Astrocyte of the spinal cord (primary cell): ENCODE results near the gene AQP12A.
"Not testable (repeated sequence)": the region's sequence is repeated elsewhere in the genome, so short reads cannot be mapped to it uniquely, and the experiment has no call there.

ENCODE experiments used
- DNase-seq: peaks from one replicate; pipeline ENCODE4 v3.0.0; 2011; ENCODE audit warnings: low read depth, low spot score
- H3K4me3 ChIP-seq: 2 replicates; pipeline ENCODE4 v1.5.1; 2011; ENCODE audit warnings: low read depth, mild to moderate bottlenecking, low read length, moderate library complexity
- in situ Hi-C: cut with HindIII; loops from 2 replicates; pipeline ENCODE4 v1.10.0; 2017; ENCODE audit warnings: low sequenced_read_pairs
- TF ChIP-seq, protein P1 (sequence below): IDR thresholded peaks from 2 replicates; pipeline ENCODE4 v1.5.1; 2012; ENCODE audit warnings: low read depth, mild to moderate bottlenecking, low read length, inconsistent platforms

Gene AQP12A, protein sequence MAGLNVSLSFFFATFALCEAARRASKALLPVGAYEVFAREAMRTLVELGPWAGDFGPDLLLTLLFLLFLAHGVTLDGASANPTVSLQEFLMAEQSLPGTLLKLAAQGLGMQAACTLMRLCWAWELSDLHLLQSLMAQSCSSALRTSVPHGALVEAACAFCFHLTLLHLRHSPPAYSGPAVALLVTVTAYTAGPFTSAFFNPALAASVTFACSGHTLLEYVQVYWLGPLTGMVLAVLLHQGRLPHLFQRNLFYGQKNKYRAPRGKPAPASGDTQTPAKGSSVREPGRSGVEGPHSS

DNA sequence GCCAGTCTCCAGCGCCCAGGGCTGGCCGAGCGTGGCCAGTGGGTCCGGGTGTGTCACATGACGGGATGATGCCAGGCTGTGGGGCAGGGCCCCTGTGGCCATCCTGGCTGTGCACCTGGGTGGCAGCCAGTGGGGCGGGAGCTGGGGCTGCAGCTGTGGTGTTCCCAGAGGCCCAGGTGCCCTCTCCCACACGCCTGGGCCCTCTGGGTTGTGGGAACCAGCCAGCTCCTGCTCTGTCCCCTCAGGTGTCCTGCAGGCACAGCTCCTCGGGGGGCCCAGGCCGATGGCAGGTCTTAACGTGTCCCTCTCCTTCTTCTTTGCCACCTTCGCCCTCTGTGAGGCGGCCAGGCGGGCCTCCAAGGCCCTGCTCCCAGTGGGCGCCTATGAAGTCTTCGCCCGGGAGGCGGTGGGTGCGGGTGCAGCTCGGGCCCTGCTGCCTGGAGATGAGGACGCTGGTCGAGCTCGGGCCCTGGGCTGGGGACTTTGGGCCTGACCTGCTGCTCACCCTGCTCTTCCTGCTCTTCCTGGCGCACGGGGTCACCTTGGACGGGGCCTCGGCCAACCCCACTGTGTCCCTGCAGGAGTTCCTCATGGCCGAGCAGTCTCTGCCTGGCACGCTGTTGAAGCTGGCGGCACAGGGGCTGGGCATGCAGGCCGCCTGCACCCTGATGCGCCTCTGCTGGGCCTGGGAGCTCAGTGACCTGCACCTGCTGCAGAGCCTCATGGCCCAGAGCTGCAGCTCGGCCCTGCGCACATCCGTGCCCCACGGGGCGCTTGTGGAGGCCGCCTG is at the start of gene AQP12A:
Gene AQP12A (plus strand): TSS at position 236 of the 790 bp plus-strand sequence. CDS start 48 bp downstream, at position 284.
- in situ Hi-C loops, DNase-seq, H3K4me3 ChIP-seq: not testable (repeated sequence)

GRCh38 chr2:240642061-240642805 is 49.4 kb upstream of the AQP12A start:
- DNase-seq, result no peak
- no peak overlapping the region for H3K4me3 ChIP-seq
- in situ Hi-C loops, result no loop called here
- TF ChIP-seq, protein P1, sequence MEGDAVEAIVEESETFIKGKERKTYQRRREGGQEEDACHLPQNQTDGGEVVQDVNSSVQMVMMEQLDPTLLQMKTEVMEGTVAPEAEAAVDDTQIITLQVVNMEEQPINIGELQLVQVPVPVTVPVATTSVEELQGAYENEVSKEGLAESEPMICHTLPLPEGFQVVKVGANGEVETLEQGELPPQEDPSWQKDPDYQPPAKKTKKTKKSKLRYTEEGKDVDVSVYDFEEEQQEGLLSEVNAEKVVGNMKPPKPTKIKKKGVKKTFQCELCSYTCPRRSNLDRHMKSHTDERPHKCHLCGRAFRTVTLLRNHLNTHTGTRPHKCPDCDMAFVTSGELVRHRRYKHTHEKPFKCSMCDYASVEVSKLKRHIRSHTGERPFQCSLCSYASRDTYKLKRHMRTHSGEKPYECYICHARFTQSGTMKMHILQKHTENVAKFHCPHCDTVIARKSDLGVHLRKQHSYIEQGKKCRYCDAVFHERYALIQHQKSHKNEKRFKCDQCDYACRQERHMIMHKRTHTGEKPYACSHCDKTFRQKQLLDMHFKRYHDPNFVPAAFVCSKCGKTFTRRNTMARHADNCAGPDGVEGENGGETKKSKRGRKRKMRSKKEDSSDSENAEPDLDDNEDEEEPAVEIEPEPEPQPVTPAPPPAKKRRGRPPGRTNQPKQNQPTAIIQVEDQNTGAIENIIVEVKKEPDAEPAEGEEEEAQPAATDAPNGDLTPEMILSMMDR, result no peak

GRCh38 chr2:240642806-240643092 is 48.9 kb upstream of the AQP12A start:
- in situ Hi-C loops, result no loop called here
- DNase-seq, result no peak
- TF ChIP-seq, protein P1, result no peak
- no peak overlapping the region for H3K4me3 ChIP-seq

GRCh38 chr2:240643093-240643810 is 48.4 kb upstream of the AQP12A start:
- TF ChIP-seq, protein P1, result no peak
- no peak for DNase-seq
- in situ Hi-C loops, result no loop called here
- H3K4me3 ChIP-seq, result no peak overlapping the region

- no peak overlapping the region for H3K4me3 ChIP-seq
- TF ChIP-seq, protein P1, result no peak
- in situ Hi-C loops, result no loop called here
- no peak for DNase-seq
Measured at GRCh38 chr2:240643811-240644150, 47.9 kb upstream of the AQP12A start.

DNA sequence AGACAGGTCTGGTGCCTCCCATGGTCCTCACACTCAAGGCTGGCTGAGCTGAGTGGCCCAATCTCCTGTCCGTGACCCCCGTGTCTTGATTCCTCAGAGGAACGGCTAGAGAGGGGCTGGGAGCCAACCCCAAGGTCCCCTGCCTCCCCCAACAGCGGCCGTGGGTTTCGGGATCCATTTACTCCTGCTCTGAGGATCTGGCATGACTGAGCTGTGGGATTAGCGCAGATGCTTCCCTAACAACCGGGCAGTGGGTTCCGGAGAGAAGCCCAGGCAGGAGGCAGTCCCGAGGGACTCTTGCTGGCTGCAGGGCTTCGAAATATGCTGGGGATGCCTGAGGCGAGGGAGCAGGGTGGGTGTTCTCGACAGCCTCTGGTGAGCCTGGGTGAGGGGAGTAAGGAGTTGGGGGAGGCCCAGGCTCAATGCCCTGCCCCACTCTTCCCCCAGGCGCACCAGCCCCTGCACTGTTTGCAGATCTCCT is 47.5 kb upstream of the AQP12A start:
- in situ Hi-C loops, result no loop called here
- TF ChIP-seq, protein P1, result no peak
- no peak for DNase-seq
- H3K4me3 ChIP-seq, result no peak overlapping the region
